Measurements from ENCODE around the gene MYO7B.

Gene MYO7B

GRCh38 chr2:127607399-127607908 lies 72.0 kb downstream of the MYO7B start:
- no peak overlapping the region for H3K27ac ChIP-seq
- H3K4me1 ChIP-seq = no peaks in the 10 kb centered on the region
- TF ChIP-seq CTCF (IDR thresholded peaks at IDR 0.05) = no peak

GRCh38 chr2:127608061-127609030 lies 72.9 kb downstream of the MYO7B start:
- no peaks in the 10 kb centered on the region for H3K79me2 ChIP-seq
- no peak overlapping the region for H3K9ac ChIP-seq
- no peaks in the 10 kb centered on the region for H3K36me3 ChIP-seq (ENCODE audit: control insufficient read depth, insufficient read depth, low read length)
- no peak overlapping the region for H2AFZ ChIP-seq
- peaks cover 1% of the 10 kb centered on the region for H3K9me3 ChIP-seq (ENCODE audit: control insufficient read depth, low read length)
- no peaks in the 10 kb centered on the region for H3K27me3 ChIP-seq (ENCODE audit: control insufficient read depth, insufficient read depth, low read length)
- no peaks in the 10 kb centered on the region for H3K4me1 ChIP-seq
- H3K4me2 ChIP-seq (ENCODE audit: low read length) = no peak overlapping the region
- no peak overlapping the region for H3K27ac ChIP-seq
- no peak for TF ChIP-seq CTCF (IDR thresholded peaks at IDR 0.05)
- no peak overlapping the region for H3K4me3 ChIP-seq (ENCODE audit: low read depth, low read length)

More at GRCh38 chr2:127607399-127607908, 72.0 kb downstream of the MYO7B start:
- peaks cover 3% of the 10 kb centered on the region for H3K9me3 ChIP-seq (ENCODE audit: control insufficient read depth, low read length)
- H3K4me3 ChIP-seq (ENCODE audit: low read depth, low read length) = no peak overlapping the region
- no peaks in the 10 kb centered on the region for H3K36me3 ChIP-seq (ENCODE audit: control insufficient read depth, insufficient read depth, low read length)
- H3K79me2 ChIP-seq = no peaks in the 10 kb centered on the region
- H3K27me3 ChIP-seq (ENCODE audit: control insufficient read depth, insufficient read depth, low read length) = no peaks in the 10 kb centered on the region
- H2AFZ ChIP-seq = no peak overlapping the region
- no peak overlapping the region for H3K9ac ChIP-seq
- no peak overlapping the region for H3K4me2 ChIP-seq (ENCODE audit: low read length)

GRCh38 chr2:127609031-127609751 lies 73.7 kb downstream of the MYO7B start:
- no peaks in the 10 kb centered on the region for H3K36me3 ChIP-seq (ENCODE audit: control insufficient read depth, insufficient read depth, low read length)
- no peak overlapping the region for H2AFZ ChIP-seq
- no peaks in the 10 kb centered on the region for H3K27me3 ChIP-seq (ENCODE audit: control insufficient read depth, insufficient read depth, low read length)
- no peak overlapping the region for H3K4me3 ChIP-seq (ENCODE audit: low read depth, low read length)
- no peaks in the 10 kb centered on the region for H3K4me1 ChIP-seq
- TF ChIP-seq CTCF (IDR thresholded peaks at IDR 0.05) = no peak
- no peak overlapping the region for H3K27ac ChIP-seq
- H3K9me3 ChIP-seq (ENCODE audit: control insufficient read depth, low read length) = no peaks in the 10 kb centered on the region
- H3K79me2 ChIP-seq = no peaks in the 10 kb centered on the region
- H3K9ac ChIP-seq = no peak overlapping the region
- H3K4me2 ChIP-seq (ENCODE audit: low read length) = no peak overlapping the region

GRCh38 chr2:127609818-127610217 lies 74.3 kb downstream of the MYO7B start:
- Histone ChIP-seq H3K79me2 (no peaks in the 10 kb centered on the region), H3K36me3 (ENCODE audit: control insufficient read depth, insufficient read depth, low read length) (no peaks in the 10 kb centered on the region), H3K27me3 (ENCODE audit: control insufficient read depth, insufficient read depth, low read length) (no peaks in the 10 kb centered on the region), H3K4me1 (no peaks in the 10 kb centered on the region), H3K9me3 (ENCODE audit: control insufficient read depth, low read length) (no peaks in the 10 kb centered on the region), H3K4me2 (ENCODE audit: low read length) (no peak overlapping the region), H2AFZ (no peak overlapping the region), H3K27ac (no peak overlapping the region), H3K4me3 (ENCODE audit: low read depth, low read length) (no peak overlapping the region), H3K9ac (no peak overlapping the region)
- TF ChIP-seq CTCF (IDR thresholded peaks at IDR 0.05) = no peak

Data from parathyroid adenoma (tissue), 2 donors.